Activated CD4-positive, alpha-beta T cell treated with anti-CD3 and anti-CD28 coated beads for 1 hour (primary cell): ENCODE results near the gene GNG12.

ENCODE experiments used
- DNase-seq: peaks from one replicate; pipeline ENCODE4 v3.0.0-alpha.2; 2020

Gene GNG12

GRCh38 chr1:67726224-67726623, 107.0 kb downstream of the GNG12 start:
- DNase-seq, result no peak

- no peak for DNase-seq
Measured at GRCh38 chr1:67724928-67725560, 108.2 kb downstream of the GNG12 start.

GRCh38 chr1:67723620-67724019, 109.6 kb downstream of the GNG12 start:
- no peak for DNase-seq

DNA sequence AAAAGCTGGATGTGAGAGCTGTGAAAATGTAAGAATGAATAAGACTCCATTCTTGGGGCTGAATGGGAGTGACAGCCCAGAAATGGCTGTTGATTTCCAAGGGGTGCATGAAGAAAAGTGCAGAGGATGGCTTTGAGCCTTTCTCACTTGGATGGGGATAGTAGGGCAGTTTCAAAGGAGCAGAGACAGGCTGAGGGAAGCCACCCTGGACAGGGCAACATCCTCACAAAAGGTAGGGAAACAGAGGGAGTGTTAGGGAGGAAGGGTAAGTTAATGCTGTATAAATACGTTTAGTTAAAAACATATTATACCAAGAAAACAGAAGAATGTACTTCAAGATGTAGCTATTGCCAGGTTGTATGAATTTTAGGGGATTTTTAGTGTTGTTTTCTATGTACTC, 110.1 kb downstream of the GNG12 start:
- no peak for DNase-seq

GRCh38 chr1:67722292-67722944, 110.8 kb downstream of the GNG12 start:
- no peak for DNase-seq

- no peak for DNase-seq
Measured at GRCh38 chr1:67721650-67722291, 111.5 kb downstream of the GNG12 start.

DNA sequence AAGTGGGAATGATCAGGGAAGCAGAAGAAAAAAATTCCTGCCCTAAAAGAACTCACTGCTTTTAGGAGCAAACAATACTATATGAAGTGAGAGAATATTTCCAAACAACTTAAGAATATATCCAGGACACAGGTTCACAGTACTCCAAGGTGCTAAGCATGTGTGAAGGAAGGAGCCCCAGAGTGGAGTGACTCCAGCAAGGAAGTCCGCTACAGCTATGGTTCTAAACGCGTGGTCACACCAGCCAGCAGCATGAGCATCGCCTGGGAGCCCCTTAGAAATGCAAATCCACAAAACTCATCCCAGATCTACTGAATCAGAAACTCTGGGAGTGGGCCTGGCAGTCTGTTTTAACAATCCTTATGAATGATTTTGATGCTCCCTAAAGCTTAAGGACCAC, 112.2 kb downstream of the GNG12 start:
- DNase-seq, result no peak

- no peak for DNase-seq
Measured at GRCh38 chr1:67719329-67720196, 113.7 kb downstream of the GNG12 start.

GRCh38 chr1:67717876-67718275, 115.4 kb downstream of the GNG12 start:
- no peak for DNase-seq

- no peak for DNase-seq
Measured at GRCh38 chr1:67716800-67717199, 116.5 kb downstream of the GNG12 start.

DNA sequence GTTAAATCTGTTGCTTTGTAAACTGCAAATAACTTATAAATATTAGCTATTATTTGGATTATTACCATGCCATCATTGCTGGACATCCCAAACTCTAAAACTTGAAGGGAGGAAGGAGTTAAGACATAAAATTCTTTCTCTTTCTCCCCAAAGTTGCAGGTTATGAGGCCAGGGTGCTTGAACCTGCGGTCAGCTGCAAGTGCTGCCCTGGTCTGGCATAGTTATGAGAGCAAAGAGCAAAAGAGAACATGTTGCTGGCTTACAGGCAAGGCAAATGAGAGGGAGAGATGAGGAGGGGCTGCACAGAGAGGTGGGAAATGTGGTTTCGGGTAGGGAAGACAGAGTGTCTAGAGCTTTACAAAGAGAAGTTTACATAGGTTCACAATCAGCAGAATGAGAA, 117.4 kb downstream of the GNG12 start:
- no peak for DNase-seq

- no peak for DNase-seq
Measured at GRCh38 chr1:67713057-67713846, 120.0 kb downstream of the GNG12 start.

DNA sequence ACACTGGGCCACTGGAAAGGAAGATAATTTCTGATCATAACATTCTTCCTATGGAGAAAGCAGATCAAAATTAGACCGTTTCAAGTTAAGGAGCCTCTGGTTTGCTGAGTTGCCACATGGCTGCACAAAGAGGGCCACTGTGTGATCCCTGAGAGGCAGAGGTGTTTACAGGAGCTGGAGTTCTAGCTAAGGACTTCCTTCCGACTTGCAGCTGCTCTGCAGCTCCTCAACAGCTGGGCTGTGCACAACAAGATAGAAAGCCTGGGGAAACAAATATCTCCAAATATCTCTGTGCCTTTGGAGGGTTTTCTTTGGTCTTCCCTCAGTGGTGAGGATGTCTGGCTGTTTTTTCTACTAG, 121.4 kb downstream of the GNG12 start:
- no peak for DNase-seq

DNA sequence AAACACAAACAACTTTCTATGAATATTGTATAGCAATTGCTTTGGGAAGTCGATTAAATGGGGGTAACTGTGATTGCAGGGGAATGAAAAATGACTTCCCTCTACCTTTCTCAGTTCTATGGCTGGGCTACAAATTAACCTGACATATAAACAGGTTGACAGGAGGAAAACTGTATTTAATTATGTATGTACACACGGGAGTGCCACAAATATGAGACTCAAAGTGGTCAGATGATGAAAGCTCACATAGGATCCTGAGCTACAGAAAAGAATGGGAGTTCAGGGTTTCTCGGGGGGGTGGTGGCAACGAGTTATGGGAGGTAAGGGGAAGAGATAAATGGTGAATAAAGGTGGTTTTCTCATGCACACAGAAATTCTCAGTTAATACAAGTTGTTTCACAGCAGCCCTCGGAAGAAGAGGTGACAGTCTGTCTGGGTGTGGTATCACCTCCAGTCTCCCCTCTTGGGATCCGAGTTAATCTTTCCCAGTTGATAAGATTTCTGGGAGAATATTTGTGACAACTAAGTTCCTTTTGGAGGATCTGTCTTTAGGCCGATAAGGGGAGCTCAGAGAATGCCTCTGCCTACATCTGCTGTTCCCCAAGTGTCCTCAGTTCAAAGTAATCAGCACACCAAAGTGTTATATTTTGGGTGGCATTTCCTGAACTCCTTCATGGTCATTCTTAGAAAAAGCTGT, 122.0 kb downstream of the GNG12 start:
- no peak for DNase-seq

DNA sequence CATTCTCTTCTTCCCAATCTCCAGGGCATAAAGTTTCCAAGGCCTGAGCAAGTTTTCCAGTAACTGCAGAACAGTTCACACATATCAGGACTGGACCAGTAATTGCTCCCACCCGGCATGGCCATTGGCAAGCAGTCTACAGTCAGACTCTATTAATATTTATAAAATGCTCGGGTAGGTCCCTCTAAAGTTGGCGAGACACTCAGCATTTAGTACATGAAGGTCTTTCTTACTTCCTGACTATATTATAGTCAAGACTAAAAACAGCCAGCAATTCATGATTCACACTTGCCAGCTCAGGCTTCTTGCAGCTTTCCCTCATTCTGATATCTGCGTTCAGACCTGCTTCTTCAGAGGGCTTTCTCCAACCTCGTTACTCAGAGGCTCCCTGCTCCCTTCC, 122.8 kb downstream of the GNG12 start:
- no peak for DNase-seq

- no peak for DNase-seq
Measured at GRCh38 chr1:67708606-67709005, 124.7 kb downstream of the GNG12 start.

- no peak for DNase-seq
Measured at GRCh38 chr1:67705735-67706453, 127.4 kb downstream of the GNG12 start.

GRCh38 chr1:67704351-67704750, 128.9 kb downstream of the GNG12 start:
- no peak for DNase-seq

DNA sequence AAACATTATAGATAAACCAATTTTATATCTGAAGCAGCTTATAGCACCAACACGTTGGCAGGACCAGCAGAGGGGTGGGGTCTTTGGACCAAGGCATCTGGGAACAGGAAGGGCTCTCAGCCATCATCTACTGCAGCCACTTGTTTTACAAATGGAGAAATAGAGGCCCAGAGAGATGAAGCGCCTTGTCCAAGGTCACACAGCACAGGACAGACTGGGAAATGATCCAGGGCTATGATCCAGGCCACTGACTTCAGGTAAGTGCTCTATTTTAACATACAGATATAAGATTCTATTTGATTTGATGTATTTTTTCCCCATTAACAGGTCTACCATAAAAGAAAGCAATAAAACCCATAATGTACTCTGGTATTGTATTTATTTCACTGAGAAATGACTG, 131.4 kb downstream of the GNG12 start:
- DNase-seq, result no peak

GRCh38 chr1:67700692-67701410, 132.4 kb downstream of the GNG12 start:
- no peak for DNase-seq

GRCh38 chr1:67700220-67700619, 133.0 kb downstream of the GNG12 start:
- DNase-seq, result no peak
